Prostate gland (tissue), 2 donors: ENCODE measurements around the gene DDX39B. TPM values are rescaled to one million over a fixed set of nuclear protein-coding genes. Genes with fewer than 3 reads are reported as not detected.
A peak's percentile ranks its signal among the peaks of the same experiment; 100 is the strongest.
"Not testable (repeated sequence)": the region's sequence is repeated elsewhere in the genome, so short reads cannot be mapped to it uniquely, and the experiment has no call there.

ENCODE experiments used
- DNase-seq: peaks from one replicate; pipeline ENCODE4 v3.0.0-alpha.2; 2019; ENCODE audit warnings: low spot score
- H3K27ac ChIP-seq, 2 donors: fragments of 200-600 bp; sonication (generic); 2 replicates each; pipeline ENCODE4 v1.5.1; 2017 to 2019
- H3K27me3 ChIP-seq: fragments of 200-600 bp; sonication (generic); replicated peaks from 2 replicates; pipeline ENCODE4 v1.5.1; 2019; ENCODE audit not compliant: insufficient read depth
- H3K36me3 ChIP-seq, 2 donors: fragments of 200-600 bp; sonication (generic); 1 replicate in 1 of 2; 2 replicates in 1 of 2; pipeline versions ENCODE4 v1.5.1 to v1.8.1; 2017 to 2019
- H3K4me1 ChIP-seq: fragments of 200-600 bp; sonication (generic); replicated peaks from 2 replicates; pipeline ENCODE4 v1.5.1; 2019
- H3K4me3 ChIP-seq, 2 donors: fragments of 200-600 bp; sonication (generic); 2 replicates each; pipeline ENCODE4 v1.5.1; 2017 to 2019
- H3K9me3 ChIP-seq: fragments of 200-600 bp; sonication (generic); 2 replicates; pipeline ENCODE4 v1.5.1; 2017
- POLR2A ChIP-seq: fragments of 450-650 bp; IDR thresholded peaks from one replicate; pipeline ENCODE4 v1.6.1; 2016; ENCODE audit warnings: antibody characterized with exemption, mild to moderate bottlenecking
- POLR2AphosphoS5 ChIP-seq: sonication (generic); formaldehyde crosslinking; IDR thresholded peaks from one replicate; pipeline ENCODE4 v1.6.1; 2017; ENCODE audit warnings: antibody characterized with exemption
- WGBS: methylation state at CpG from one replicate; pipeline ENCODE4 v1.1.5; 2018; 5-methylcytosine and 5-hydroxymethylcytosine counted together
- intact Hi-C: fragments of 100-400 bp; cut with DNase I; formaldehyde crosslinking; loops from one replicate; pipeline ENCODE4 v1.14.2; 2022
- total RNA-seq, 2 donors: library from RNA; depleted of rRNA; stranded (reverse); fragments of >200 nt; gene quantifications; one replicate each; pipeline ENCODE4 v1.1.0, GENCODE V29; 2016
- TF ChIP-seq, protein P1 (sequence below), 4 experiments: fragments of 200-600 bp in 2 of 4; fragments of 450-650 bp in 2 of 4; sonication (generic) in 2 of 4; IDR thresholded peaks; 1 replicate in 3 of 4; 2 replicates in 1 of 4; pipeline ENCODE4 v1.5.1; 2016 to 2019; ENCODE audit warnings: antibody characterized with exemption in 4 of 4, mild to moderate bottlenecking in 2 of 4, moderate library complexity in 2 of 4

Gene DDX39B
- total RNA-seq, 2 donors from 2014 or later = 227 to 390 TPM

DNA sequence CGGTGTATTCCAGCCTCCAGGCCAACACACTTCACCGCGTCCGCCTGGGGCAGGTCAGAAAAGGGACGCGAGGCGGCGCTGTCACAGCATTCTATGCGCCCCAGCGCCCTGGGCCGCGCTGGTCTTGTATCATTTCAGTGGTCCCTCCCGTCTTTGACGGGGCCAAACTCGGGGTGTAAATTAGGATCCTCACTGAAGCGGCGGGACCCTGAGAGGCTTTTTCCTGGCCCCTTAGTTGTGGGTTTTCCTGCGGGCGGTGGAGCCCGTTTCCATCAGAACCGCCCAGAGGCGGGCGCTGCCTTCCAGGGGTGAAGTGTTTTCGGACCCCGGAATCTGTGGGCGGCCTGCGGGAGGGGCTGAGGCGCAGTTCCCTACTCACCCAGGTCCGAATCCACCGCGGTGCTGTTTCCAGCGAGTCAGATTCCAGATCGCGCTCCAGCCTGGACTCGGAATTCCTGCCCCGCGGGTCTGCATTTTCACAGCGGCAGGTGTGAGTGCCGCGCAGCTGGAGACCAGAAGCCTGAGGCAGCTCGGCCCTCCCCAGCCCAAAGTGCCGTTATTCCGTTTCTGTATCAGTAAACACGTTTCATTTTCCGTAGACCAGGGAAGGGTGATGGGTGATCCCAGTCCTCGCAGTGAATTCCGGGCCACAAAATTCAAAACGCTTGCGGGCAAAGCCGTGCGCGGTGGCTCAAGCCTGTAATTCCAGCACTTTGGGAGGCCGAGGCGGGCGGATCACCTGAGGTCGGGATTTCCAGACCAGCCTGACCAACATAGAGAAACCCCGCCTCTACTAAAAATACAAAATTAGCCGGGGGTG lies 47.7 kb downstream of the DDX39B start:
- no peaks in the 10 kb centered on the region for H3K9me3 ChIP-seq
- H3K4me3 ChIP-seq = peak overlapping the region; percentile 30 to 35
- intact Hi-C loops = no loop called here
- under 1% methylated on average over 54 of the region's 58 CpGs for WGBS
- no peaks in the 10 kb centered on the region for H3K36me3 ChIP-seq
- H3K27me3 ChIP-seq = no peaks in the 10 kb centered on the region
- DNase-seq = peak; percentile 73
- no peaks in the 10 kb centered on the region for H3K4me1 ChIP-seq
- H3K27ac ChIP-seq = peak overlapping the region; percentile 18 to 38
- TF ChIP-seq POLR2A (peak; percentile 18), POLR2AphosphoS5 (peak; percentile 40)
- TF ChIP-seq, protein P1, sequence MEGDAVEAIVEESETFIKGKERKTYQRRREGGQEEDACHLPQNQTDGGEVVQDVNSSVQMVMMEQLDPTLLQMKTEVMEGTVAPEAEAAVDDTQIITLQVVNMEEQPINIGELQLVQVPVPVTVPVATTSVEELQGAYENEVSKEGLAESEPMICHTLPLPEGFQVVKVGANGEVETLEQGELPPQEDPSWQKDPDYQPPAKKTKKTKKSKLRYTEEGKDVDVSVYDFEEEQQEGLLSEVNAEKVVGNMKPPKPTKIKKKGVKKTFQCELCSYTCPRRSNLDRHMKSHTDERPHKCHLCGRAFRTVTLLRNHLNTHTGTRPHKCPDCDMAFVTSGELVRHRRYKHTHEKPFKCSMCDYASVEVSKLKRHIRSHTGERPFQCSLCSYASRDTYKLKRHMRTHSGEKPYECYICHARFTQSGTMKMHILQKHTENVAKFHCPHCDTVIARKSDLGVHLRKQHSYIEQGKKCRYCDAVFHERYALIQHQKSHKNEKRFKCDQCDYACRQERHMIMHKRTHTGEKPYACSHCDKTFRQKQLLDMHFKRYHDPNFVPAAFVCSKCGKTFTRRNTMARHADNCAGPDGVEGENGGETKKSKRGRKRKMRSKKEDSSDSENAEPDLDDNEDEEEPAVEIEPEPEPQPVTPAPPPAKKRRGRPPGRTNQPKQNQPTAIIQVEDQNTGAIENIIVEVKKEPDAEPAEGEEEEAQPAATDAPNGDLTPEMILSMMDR (IDR thresholded peaks at IDR 0.05) = peak; percentile 25 to 85 (median 62)

DNA sequence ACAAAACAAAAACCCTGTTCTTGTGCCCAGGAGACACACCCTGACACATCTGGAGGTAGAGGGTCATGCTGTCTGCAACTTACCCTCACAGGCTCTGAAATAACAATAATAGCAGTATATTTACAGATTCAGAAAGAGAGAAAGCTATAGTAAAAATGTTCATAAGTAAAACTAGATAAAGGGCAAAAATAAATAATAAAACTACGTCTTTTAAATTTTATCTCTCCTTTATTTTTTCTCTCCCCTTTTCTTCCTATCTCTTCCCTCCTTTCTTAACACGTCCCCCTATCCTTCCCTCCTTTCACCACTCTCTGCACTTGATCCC lies 48.3 kb downstream of the DDX39B start:
- H3K36me3 ChIP-seq, H3K4me1 ChIP-seq, H3K27me3 ChIP-seq, H3K27ac ChIP-seq, intact Hi-C loops, H3K9me3 ChIP-seq, DNase-seq: not testable (repeated sequence)
- 2% methylated on average over 2 of the region's 2 CpGs for WGBS
- H3K4me3 ChIP-seq = peak overlapping the region in 1 of 2 donors; percentile 35

DNA sequence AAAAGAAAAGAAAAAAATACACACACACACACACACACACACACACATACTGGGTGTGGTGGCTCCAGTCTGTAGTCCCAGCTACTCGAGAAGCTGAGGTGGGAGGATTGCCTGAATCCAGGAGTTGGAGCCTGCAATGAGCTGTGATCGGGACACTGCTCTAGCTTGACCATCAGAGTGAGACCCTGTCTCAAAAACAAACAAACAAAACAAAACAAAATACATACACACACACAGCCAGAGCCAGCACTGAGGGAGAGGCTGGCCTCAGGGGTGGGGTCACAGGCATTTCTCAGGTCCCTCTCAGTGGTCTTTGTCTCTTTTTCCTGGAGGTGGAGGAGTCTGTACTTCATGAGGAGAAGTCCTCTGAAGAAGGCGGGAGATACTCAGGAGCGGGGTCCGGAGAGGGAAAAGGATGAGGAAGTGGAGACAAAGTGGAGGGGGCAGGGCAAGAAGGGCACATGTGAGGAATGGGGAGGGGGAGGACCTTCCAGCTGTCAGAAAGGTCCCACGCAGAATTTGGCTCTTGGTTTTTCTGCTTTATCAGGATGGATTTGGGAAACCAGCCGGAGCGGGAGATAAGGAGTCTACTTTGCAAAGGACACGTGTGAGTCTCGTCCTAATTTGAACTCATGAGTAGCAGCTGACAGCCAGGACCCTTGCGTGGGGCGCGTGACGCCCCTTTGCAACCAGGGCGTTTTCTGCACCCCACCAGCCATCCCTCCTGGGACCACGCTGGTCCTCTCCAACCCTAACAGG lies 51.5 kb downstream of the DDX39B start:
- intact Hi-C loops = no loop called here
- DNase-seq = no peak

DNA sequence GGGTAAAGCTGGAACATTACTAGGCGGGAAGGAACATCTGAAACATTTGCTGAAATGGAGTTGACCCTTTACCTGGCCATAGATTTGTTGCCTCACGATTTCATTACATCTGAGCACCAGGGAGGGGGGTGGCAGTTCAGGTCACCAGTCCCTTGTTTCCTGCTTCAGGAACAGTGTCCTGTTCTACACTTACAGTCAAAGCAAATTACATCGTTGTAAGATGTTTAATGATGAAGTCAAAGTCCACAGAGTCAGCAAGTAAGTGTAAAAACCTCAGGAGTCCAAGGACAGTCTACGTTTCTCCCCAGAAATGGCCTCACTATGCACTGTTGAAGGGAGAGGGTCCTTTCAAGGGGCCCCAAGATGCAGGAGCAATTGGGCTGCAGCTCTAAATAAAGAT lies 52.7 kb downstream of the DDX39B start:
- intact Hi-C loops = no loop called here
- 81% methylated on average over 4 of the region's 4 CpGs for WGBS
- DNase-seq = no peak
- H3K4me1 ChIP-seq = no peaks in the 10 kb centered on the region
- no peaks in the 10 kb centered on the region for H3K9me3 ChIP-seq
- no peak overlapping the region for H3K4me3 ChIP-seq
- TF ChIP-seq POLR2AphosphoS5 = no peak
- TF ChIP-seq, protein P1 (IDR thresholded peaks at IDR 0.05) = no peak
- TF ChIP-seq POLR2A = no peak
- no peaks in the 10 kb centered on the region for H3K27me3 ChIP-seq
- no peak overlapping the region for H3K27ac ChIP-seq
- no peaks in the 10 kb centered on the region for H3K36me3 ChIP-seq

More for the DNA sequence above, 51.5 kb downstream of the DDX39B start:
- Histone ChIP-seq H3K9me3 (no peaks in the 10 kb centered on the region), H3K27ac (no peak overlapping the region), H3K27me3 (no peaks in the 10 kb centered on the region), H3K4me3 (no peak overlapping the region), H3K36me3 (no peaks in the 10 kb centered on the region), H3K4me1 (no peaks in the 10 kb centered on the region)
- TF ChIP-seq POLR2AphosphoS5 (no peak), POLR2A (no peak)
- TF ChIP-seq, protein P1 (IDR thresholded peaks at IDR 0.05) = no peak
- WGBS = 70% methylated on average over 16 of the region's 16 CpGs

DNA sequence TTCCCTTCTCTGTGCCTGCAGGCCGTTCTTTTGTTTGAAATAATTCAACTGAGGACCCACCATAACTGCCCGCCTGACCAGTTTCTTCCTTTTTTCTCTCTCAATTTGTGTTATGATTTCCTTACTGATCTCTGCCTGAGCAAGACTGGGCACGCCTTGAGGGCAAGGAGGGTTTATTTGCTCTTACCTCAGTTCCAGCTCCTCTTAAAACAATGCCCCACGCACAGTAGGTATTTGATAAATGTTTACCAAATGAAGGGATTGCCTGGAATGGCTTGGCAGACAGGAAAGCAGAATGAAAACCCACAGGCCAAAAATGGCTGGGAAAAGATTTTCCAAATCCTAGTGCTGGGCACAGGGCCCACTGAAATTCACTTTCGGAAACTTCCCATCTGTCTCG lies 54.1 kb downstream of the DDX39B start:
- H3K27ac ChIP-seq, H3K36me3 ChIP-seq, DNase-seq, H3K4me1 ChIP-seq, H3K4me3 ChIP-seq, H3K27me3 ChIP-seq, H3K9me3 ChIP-seq, intact Hi-C loops: not testable (repeated sequence)
- WGBS = 64% methylated on average over 4 of the region's 6 CpGs

DNA sequence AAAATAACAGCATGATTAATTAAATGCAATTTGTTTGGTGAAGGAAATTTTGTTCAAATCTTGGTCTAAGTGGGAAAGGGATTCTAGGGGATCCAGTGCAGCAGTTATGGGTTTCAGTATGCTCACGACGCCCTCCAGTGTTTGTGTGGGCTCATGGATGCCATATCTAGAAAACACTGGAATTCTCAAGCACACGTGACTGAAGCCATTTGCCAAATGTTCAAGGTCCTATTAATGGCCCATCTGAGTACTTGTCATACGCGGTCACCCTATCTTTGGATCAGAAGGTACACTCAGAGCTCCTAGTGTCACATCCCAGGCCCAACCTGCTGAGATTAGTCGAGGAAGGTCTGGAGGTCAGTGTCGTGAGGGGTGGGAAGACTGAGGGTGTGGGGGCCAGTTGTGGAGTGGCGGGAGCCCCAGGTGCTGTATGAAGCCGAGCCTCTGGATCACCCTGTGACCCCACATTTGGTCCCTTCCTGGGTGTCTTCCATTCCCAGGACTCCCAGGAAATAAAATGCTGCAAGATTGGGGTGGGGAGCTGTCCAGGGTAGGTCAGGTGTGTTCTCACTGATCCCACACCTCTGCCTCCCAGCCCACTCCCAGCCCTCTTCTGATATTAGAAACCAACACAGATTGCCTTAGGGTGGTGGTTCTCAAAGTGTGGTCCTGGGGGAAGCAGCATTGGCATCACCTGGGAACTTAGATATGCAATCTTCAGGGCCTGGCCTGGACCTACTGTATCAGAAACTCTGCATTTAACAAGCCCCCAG lies 55.6 kb downstream of the DDX39B start:
- H3K9me3 ChIP-seq, H3K36me3 ChIP-seq, H3K27me3 ChIP-seq, H3K4me1 ChIP-seq, H3K4me3 ChIP-seq, H3K27ac ChIP-seq, DNase-seq, intact Hi-C loops: not testable (repeated sequence)
- WGBS = 28% methylated on average over 2 of the region's 9 CpGs
